PC-3 (cell line): Measurements from ENCODE around the gene CCDC183. TPM values are rescaled to one million over a fixed set of nuclear protein-coding genes. Genes with fewer than 3 reads are reported as not detected.

Experiments
- ATAC-seq: fragments of 200-7000 bp; cut with Tn5 transposase; 2 replicates; pipeline ENCODE4 v1.9.1; 2020; ENCODE audit warnings: mild to moderate bottlenecking, moderate library complexity
- BruUV-seq: library from RNA; stranded (reverse); fragments of 400-500 nt; replicated peaks from 2 replicates; lab custom pipeline; 2021; lab: Mats Ljungman, UMichigan
- CTCF ChIA-PET: fragments of 300-600 bp; sonication (Branson Sonifier 250); formaldehyde crosslinking; loops from one replicate; lab custom pipeline; 2022; ENCODE audit warnings: antibody characterized with exemption; lab: Charles Lee
- POLR2A ChIA-PET: fragments of 300-600 bp; sonication (Branson Sonifier 250); formaldehyde crosslinking; loops from one replicate; lab custom pipeline; 2022; ENCODE audit warnings: antibody characterized with exemption; ENCODE audit not compliant: unreplicated experiment; lab: Charles Lee
- DNase-seq: peaks from one replicate; pipeline ENCODE4 v3.0.0-alpha.2; 2015
- H2AFZ ChIP-seq: fragments of 300-600 bp; sonication (generic); 2 replicates; pipeline ENCODE4 v1.6.0; 2016; ENCODE audit warnings: antibody characterized with exemption, low read length
- H3F3A ChIP-seq: fragments of 300-600 bp; sonication (generic); one replicate; pipeline ENCODE4 v1.6.0; 2017; ENCODE audit warnings: antibody characterized with exemption, low read length, control low read depth, mild to moderate bottlenecking; ENCODE audit not compliant: unreplicated experiment
- H3K27ac ChIP-seq: fragments of 300-600 bp; sonication (generic); 2 replicates; pipeline ENCODE4 v1.5.1; 2016; ENCODE audit warnings: mild to moderate bottlenecking, low read length
- H3K27me3 ChIP-seq: fragments of 300-600 bp; sonication (generic); 2 replicates; pipeline ENCODE4 v1.6.1; 2016; ENCODE audit warnings: low read length, mixed read lengths
- H3K36me3 ChIP-seq: fragments of 300-600 bp; sonication (generic); 2 replicates; pipeline ENCODE4 v1.6.1; 2016; ENCODE audit warnings: low read depth, mixed run types, low read length, mixed read lengths
- H3K4me1 ChIP-seq: fragments of 300-600 bp; sonication (generic); 2 replicates; pipeline ENCODE4 v1.5.1; 2016; ENCODE audit warnings: low read length; ENCODE audit not compliant: insufficient read depth
- H3K4me2 ChIP-seq: fragments of 300-600 bp; sonication (generic); 2 replicates; pipeline ENCODE4 v1.6.0; 2016; ENCODE audit warnings: low read length
- H3K4me3 ChIP-seq: fragments of 300-600 bp; sonication (generic); 2 replicates; pipeline ENCODE4 v1.5.1; 2016; ENCODE audit warnings: mild to moderate bottlenecking, low read length, mixed read lengths
- H3K79me2 ChIP-seq: fragments of 300-600 bp; sonication (generic); 2 replicates; pipeline ENCODE4 v1.6.1; 2017; ENCODE audit warnings: low read length, mixed read lengths
- H3K9ac ChIP-seq: fragments of 300-600 bp; sonication (generic); 2 replicates; pipeline ENCODE4 v1.6.0; 2016; ENCODE audit warnings: mild to moderate bottlenecking, low read length
- H3K9me2 ChIP-seq: fragments of 300-600 bp; sonication (generic); replicated peaks from 2 replicates; pipeline ENCODE4 v1.6.1; 2016; ENCODE audit warnings: mixed run types, low read length, mixed read lengths
- H3K9me3 ChIP-seq: fragments of 300-600 bp; sonication (generic); 2 replicates; pipeline ENCODE4 v1.6.1; 2016; ENCODE audit warnings: low read length, mixed read lengths
- H4K20me1 ChIP-seq: fragments of 300-600 bp; sonication (generic); 2 replicates; pipeline ENCODE4 v1.6.1; 2016; ENCODE audit warnings: low read length, mixed read lengths
- CTCF ChIP-seq: fragments of 300-600 bp; sonication (generic); conservative IDR thresholded peaks from 2 replicates; pipeline ENCODE4 v1.5.1; 2017; ENCODE audit warnings: antibody characterized with exemption, low read depth, mild to moderate bottlenecking, low read length
- EZH2 ChIP-seq: fragments of 300-600 bp; sonication (generic); IDR thresholded peaks from one replicate; pipeline ENCODE4 v1.6.1; 2017; ENCODE audit warnings: antibody characterized with exemption, mild to moderate bottlenecking, low read length; ENCODE audit not compliant: unreplicated experiment
- EZH2phosphoT487 ChIP-seq: fragments of 300-600 bp; sonication (generic); IDR thresholded peaks from 2 replicates; pipeline ENCODE4 v1.6.1; 2018; ENCODE audit warnings: mild to moderate bottlenecking, antibody characterized with exemption, low read length, borderline replicate concordance
- intact Hi-C: fragments of 100-400 bp; cut with micrococcal nuclease; formaldehyde crosslinking; loops from 2 replicates; pipeline ENCODE4 v1.9.0; 2023
- total RNA-seq: library from RNA; depleted of rRNA; stranded (reverse); fragments of >200 nt; gene quantifications from 2 replicates; pipeline ENCODE4 v1.2.3, GENCODE V29; 2014

The CCDC183 gene
- total RNA-seq, 1 experiment from 2014 or later: 0.87 TPM

- peak overlapping the region; percentile 86 for H3K9ac ChIP-seq
- H3K9me3 ChIP-seq: no peaks in the 10 kb centered on the region
- no peak for TF ChIP-seq EZH2
- no peak for TF ChIP-seq CTCF
- TF ChIP-seq EZH2phosphoT487: no peak
- H3K9me2 ChIP-seq: no peaks in the 10 kb centered on the region
- peaks cover 7% of the 10 kb centered on the region; the same call in 1 of the 2 replicates for H4K20me1 ChIP-seq
- peak overlapping the region; percentile 93 for H3K4me2 ChIP-seq
- DNase-seq (no peak), ATAC-seq (peak; percentile 18)
- H3K27me3 ChIP-seq: no peaks in the 10 kb centered on the region
- no TSS peak for BruUV-seq
- no peak overlapping the region for H3K27ac ChIP-seq
- peak overlapping the region; percentile 72 for H3K4me3 ChIP-seq
- intact Hi-C loops: no loop called here
- no peaks in the 10 kb centered on the region for H3F3A ChIP-seq
- peaks cover 8% of the 10 kb centered on the region; the same call in 1 of the 2 replicates for H3K36me3 ChIP-seq
- H2AFZ ChIP-seq: 0 out of 2 replicates have a peak overlapping the region, but pooled peaks have one; percentile 42
- CTCF ChIA-PET: no interaction called here
- peaks cover 66% of the 10 kb centered on the region for H3K79me2 ChIP-seq
- peaks cover 17% of the 10 kb centered on the region for H3K4me1 ChIP-seq
- POLR2A ChIA-PET: no interaction called here
Measured at GRCh38 chr9:136808075-136808805, 12.1 kb downstream of the CCDC183 start.

GRCh38 chr9:136808806-136809158 lies 12.6 kb downstream of the CCDC183 start:
- CTCF ChIA-PET: no interaction called here

DNA sequence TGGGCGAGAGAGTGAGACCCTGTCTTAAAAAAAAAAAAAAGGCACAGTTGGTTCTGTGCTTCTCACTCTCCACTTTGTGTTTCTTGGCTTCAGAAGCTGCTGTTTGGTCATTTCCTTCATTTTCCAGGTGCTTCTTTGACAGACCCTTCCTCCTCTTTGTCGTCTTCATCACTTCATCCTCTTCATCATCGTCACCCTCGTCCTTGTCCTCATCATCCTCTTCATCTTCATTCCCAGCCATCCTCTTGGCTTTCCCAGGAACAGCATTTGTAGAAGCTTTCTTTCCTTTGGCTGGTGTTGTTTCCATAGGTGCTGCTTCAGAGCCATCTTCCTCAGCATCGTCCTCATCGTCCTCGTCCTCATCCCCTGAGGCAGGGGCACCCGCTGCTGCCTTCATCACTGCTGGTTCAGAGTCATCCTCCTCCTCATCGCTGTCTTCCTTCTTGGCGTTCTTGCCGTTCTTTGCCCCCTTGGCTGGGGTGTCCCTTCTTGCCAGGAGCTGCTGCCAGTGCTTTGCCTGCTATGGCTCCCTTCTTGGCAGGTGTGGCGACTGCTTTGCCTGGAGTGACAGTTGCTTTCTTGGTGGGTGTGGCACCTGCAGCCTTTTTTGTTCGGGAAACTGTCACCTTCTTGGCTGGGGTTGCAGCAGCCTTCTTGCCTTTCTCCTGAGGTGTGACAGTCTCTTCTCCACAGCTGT lies 18.7 kb downstream of the CCDC183 start:
- DNase-seq (no peak), ATAC-seq (no peak)
- no TSS peak for BruUV-seq
- Histone ChIP-seq H3K27me3 (no peaks in the 10 kb centered on the region), H4K20me1 (peaks cover 4% of the 10 kb centered on the region; the same call in 1 of the 2 replicates), H3K4me2 (no peak overlapping the region), H3K27ac (no peak overlapping the region), H3F3A (no peaks in the 10 kb centered on the region), H3K79me2 (peaks cover 58% of the 10 kb centered on the region), H3K9ac (no peak overlapping the region), H3K9me3 (no peaks in the 10 kb centered on the region), H3K9me2 (no peaks in the 10 kb centered on the region), H3K36me3 (peaks cover 6% of the 10 kb centered on the region; the same call in 1 of the 2 replicates), H3K4me1 (peaks cover 4% of the 10 kb centered on the region), H2AFZ (no peak overlapping the region), H3K4me3 (no peak overlapping the region)
- TF ChIP-seq CTCF: no peak
- no peak for TF ChIP-seq EZH2
- TF ChIP-seq EZH2phosphoT487: no peak
- intact Hi-C loops: no loop called here
- CTCF ChIA-PET: no interaction called here
- POLR2A ChIA-PET: no interaction called here

More at GRCh38 chr9:136808806-136809158, 12.6 kb downstream of the CCDC183 start:
- TSS peak; percentile 57 for BruUV-seq
- POLR2A ChIA-PET: no interaction called here
- no peak overlapping the region for H2AFZ ChIP-seq
- peaks cover 8% of the 10 kb centered on the region; the same call in 1 of the 2 replicates for H3K36me3 ChIP-seq
- H3K4me1 ChIP-seq: peaks cover 17% of the 10 kb centered on the region
- intact Hi-C loops: no loop called here
- peaks cover 69% of the 10 kb centered on the region for H3K79me2 ChIP-seq
- no peaks in the 10 kb centered on the region for H3F3A ChIP-seq
- peaks cover 7% of the 10 kb centered on the region; the same call in 1 of the 2 replicates for H4K20me1 ChIP-seq
- peak overlapping the region; percentile 72 for H3K4me3 ChIP-seq
- no peaks in the 10 kb centered on the region for H3K27me3 ChIP-seq
- ATAC-seq (no peak), DNase-seq (no peak)
- no peak for TF ChIP-seq EZH2
- no peaks in the 10 kb centered on the region for H3K9me3 ChIP-seq
- H3K9me2 ChIP-seq: no peaks in the 10 kb centered on the region
- peak overlapping the region; percentile 86 for H3K9ac ChIP-seq
- no peak overlapping the region for H3K27ac ChIP-seq
- peak overlapping the region; percentile 93 for H3K4me2 ChIP-seq
